Midbrain (tissue), 1 donor: ENCODE results near the gene CALML6.
"Not testable (repeated sequence)": the region's sequence is repeated elsewhere in the genome, so short reads cannot be mapped to it uniquely, and the experiment has no call there.

Source experiments
- DNase-seq: peaks from one replicate; lab custom pipeline; 2025; lab: John Stamatoyannopoulos, UW

CALML6 gene, protein sequence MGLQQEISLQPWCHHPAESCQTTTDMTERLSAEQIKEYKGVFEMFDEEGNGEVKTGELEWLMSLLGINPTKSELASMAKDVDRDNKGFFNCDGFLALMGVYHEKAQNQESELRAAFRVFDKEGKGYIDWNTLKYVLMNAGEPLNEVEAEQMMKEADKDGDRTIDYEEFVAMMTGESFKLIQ

DNA sequence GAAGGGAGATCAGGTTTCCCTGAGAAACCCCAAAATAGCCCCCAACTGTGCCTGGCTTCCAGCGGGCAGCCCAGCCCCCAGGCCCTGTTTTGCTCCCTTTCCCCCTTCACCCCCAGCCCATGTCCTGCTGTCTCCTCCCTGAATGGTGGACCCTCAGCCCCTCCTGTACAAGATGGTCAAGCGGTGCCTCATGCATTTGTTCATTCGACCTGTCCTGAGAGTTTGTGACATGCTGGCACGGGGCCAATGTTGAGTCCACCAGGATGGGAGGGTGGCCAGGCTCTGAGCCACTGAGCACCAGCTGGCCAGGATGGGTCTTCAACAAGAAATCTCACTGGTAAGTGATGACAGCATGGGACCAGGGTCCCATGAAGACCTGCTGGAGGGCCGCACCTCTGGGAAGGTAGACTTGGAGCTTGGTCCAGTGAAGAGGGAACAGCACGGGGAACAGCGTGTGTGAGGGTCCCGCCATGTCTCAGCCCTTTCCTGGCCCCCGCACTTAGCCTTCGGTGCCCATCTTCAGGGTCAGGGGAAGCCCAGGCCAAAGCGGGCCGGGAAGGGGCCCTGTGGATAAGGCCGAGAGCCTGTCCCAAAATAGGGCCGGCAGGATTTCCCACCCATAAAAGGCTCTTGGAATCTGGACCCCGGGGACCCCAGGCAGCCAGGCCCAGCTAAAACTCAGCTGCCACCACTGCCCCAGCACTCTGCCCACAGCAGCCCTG, at the start of gene CALML6:
TSS of gene CALML6 (plus strand) at position 290 of the 722 bp plus-strand sequence. CDS start at position 311, 21 bp downstream.
- no peak for DNase-seq

DNA sequence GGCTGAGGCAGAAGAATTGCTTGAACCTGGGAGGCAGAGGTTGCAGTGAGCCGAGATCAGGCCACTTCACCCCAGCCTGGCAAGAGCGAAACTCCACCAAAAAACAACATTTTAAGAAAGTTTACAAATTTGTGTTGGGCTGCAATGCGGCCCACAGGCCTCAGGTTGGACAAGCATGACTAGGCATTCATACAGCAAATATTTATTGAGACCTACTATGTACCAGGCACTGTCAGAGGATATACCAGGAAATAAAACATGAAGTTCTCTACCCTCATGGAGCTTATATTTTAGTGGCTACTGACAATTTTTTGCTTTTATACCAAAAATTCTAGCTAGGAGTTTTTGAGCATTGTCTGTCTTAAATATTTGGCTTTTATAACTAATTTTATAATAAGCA, 47.9 kb upstream of the CALML6 start:
- no peak for DNase-seq

- DNase-seq = no peak
These were observed 45.6 kb upstream of the CALML6 start for GRCh38 chr1:1869469-1869868.

DNA sequence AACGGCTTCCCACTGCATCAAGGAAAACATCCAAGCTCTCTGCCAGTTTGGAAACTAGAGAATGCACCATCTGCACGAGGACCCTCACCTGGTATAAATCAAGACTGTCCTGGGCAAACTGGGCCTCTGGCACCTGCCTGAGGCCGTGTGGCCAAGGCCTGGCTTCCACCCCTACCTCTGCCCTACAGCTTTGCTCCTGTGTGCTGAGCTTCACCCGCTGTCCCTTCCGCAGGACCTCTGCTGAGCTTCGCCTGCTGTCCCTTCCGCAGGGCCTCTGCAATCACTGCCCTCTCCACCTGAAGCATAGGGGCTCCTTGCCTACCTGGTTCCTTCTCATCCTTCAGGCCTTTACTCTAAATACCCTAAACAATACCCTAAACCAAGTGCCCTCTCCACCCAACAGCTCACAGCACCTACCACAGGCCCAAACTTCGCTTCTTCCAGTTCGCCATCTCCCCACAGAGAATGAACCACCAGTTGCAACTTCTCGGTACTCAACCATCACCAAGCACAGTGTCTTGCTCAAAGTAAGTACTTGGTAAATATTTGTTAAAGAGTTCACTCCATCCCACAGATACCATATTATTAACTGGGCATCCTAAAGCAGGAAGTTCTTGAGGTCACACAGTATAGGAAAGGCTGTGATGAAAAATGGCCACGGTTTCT, 42.6 kb upstream of the CALML6 start:
- DNase-seq = no peak

DNA sequence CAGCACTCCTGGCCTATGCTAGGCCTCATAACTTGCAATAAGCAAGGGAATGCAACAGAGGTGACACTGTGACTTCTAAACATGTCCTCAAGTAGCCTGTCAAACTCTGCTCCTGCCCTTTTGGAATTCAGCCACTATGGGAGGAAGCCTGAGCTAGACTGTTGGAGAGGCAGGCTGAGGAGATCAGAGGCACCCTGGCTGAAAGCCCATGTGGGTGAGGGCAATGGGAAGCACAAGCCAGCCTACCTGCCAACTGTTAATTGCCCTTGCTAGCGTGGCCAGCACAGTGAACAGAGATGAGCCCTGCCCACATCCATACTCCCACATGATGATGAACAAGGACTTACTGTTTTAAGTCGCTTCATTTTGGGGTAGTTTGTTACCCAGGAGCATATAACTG, 41.9 kb upstream of the CALML6 start:
- DNase-seq = no peak

- no peak for DNase-seq
These were observed 40.2 kb upstream of the CALML6 start for GRCh38 chr1:1874901-1875300.

- DNase-seq = no peak
These were observed 39.1 kb upstream of the CALML6 start for GRCh38 chr1:1875932-1876331.

DNA sequence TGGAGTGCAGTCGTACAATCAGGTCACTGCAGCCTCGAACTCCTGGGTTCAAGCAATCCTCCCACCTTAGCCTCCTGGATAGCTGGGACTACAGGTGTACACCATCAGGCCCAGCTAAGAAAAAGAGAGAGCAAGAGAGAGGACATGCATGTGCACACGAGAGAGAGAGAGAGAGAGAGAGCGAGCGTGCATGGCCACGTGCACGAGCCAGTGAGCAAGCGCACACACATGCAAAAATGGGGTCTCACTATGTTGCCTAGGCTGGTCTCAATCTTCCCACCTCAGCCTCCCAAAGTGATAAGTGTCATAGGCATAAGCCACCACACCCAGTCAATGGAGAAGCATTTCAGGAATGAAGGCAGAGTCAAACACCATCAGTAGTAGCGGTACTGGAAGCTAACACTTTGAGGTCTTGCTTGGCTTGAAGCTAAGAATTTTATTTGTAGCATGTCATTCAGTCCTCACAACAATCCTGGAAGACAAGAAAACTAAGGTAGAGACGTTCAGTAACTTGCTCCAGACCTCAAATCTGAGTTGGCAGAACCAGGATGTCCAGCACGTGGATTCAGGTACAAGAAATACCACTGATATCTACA, 38.6 kb upstream of the CALML6 start:
- no peak for DNase-seq

DNA sequence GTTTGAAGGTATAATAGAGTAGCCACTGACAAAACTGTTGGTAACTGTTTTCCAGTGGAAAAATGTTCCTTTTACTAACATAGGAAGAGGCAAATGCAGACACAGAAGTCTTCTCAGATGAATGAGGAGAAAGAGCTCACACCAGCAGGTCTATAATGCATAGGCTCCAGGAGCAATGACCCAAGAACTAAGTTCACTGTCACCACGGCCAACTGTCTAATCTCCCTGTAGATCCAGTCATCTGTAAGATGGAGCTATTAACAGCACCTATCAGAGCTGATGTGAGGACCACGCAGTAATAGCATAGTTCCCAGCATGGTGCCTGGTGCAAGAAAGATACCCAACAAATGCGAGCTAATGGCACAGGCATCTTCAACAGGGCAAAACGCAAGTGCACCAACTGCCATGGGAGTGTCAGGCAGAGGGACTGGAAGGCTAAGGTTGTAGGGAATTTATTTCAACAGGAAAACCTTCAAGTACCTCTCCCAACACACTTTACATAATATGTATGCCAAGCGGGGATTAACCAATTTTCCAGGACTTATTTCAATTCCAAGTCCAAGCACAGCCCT, 37.1 kb upstream of the CALML6 start:
- no peak for DNase-seq

GRCh38 chr1:1879942-1880341, 35.1 kb upstream of the CALML6 start:
- no peak for DNase-seq

GRCh38 chr1:1880617-1881312, 34.3 kb upstream of the CALML6 start:
- no peak for DNase-seq

DNA sequence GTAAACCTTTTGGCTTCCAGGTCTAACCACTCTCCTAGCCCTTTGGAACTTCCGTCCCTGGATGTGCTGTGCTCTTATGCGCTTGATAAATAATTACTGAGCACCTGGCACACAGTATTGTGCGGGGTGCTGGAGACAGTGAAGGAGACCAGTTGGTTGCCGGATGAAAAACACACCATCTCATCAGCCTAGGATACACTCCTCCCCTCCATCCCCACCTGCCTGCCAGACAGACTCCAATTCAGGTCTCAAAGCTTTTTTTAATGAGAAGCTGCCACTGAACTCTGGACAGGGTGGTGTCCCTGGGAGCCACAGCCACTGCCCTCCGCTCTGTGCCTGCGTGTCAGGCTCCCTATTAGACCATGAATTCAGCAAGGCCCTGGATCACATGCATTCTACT, 33.3 kb upstream of the CALML6 start:
- no peak for DNase-seq

- no peak for DNase-seq
These were observed 31.8 kb upstream of the CALML6 start for GRCh38 chr1:1883092-1883873.

GRCh38 chr1:1883890-1884289, 31.2 kb upstream of the CALML6 start:
- DNase-seq = not testable (repeated sequence)

GRCh38 chr1:1889090-1889750, 25.8 kb upstream of the CALML6 start:
- DNase-seq = no peak

DNA sequence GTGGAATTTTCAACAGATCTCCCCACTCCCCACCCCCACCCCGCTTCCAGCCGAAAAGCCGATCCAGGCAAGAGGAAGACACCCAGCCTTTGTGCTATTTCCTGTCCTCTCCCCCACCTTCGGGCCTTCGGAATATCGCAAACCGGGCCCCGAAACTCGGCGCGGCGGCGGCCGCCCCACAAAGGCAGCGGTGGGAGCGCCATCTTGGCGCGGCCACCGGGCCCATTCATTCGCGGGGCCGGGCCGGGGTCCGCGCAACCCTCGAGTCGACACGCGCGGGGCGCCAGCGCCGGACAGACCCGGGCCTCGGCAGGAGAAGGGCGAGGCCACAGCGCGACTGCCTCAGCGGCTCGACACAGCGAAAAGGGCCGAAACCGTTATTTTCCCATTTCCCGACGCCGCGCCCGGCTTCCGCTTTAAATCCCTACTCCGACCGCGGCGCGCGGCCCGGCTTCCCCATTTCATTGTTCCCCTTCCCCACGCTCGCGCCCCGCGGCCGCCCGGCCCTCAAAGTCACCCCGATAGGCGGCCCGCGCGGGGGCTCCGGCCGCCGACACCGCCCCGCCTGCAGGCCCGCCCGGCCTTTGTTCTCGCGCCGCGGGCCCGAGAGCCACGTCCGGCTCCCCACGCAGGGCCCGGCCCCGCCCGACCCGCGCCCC, 25.1 kb upstream of the CALML6 start:
- peak; percentile 52 for DNase-seq

- peak; percentile 83 for DNase-seq
These were observed 24.3 kb upstream of the CALML6 start, which contains the start of gene GNB1 for GRCh38 chr1:1890506-1891348. TSS of gene GNB1 (minus strand) at chr1:1891087. CDS start at chr1:1825453, 65,634 bp downstream.

- DNase-seq = peak; percentile 83
These were observed 23.5 kb upstream of the CALML6 start for GRCh38 chr1:1891349-1892078.
